SHP77 (cell line): ENCODE measurements around the gene MAPT.

ENCODE experiments used
- DNase-seq, 2 experiments: peaks; one replicate each; lab custom pipeline; 2025; lab: John Stamatoyannopoulos, UW

Gene MAPT

GRCh38 chr17:45894022-45894784 is at the start of gene MAPT:
TSS of gene MAPT (plus strand) at chr17:45894554. CDS start at chr17:45962338, 67,784 bp downstream.
- peak; percentile 91 to 95 for DNase-seq

DNA sequence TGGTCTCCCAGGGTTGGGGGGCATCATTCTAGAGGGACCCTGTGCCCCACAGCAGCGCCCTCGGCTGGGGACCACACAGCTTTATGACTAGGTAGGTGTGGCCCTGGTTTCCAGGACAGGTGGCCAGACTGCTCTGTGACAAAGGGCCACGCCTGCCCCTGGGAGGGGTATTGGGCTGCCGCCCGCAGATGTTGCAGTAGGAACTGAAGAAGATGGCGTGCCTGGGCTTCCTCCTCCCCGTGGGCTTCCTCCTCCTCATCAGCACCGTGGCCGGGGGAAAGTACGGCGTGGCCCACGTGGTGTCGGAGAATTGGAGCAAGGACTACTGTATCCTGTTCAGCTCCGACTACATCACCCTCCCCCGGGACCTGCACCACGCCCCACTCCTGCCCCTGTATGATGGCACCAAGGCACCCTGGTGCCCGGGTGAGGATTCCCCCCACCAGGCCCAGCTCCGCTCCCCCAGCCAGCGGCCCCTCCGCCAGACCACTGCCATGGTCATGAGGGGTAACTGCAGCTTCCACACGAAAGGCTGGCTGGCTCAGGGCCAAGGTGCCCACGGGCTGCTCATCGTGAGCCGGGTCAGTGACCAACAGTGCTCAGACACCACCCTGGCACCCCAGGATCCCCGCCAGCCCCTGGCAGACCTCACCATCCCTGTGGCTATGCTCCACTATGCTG is 49.5 kb upstream of the MAPT start, which contains the start of gene SPPL2C:
Gene SPPL2C, plus strand, starts transcription at position 187 of the 681 bp plus-strand sequence. Its CDS starts 26 bp downstream, at position 213.
- DNase-seq = no peak

- no peak for DNase-seq
These were observed 48.8 kb upstream of the MAPT start for GRCh38 chr17:45845376-45846185.

GRCh38 chr17:45846223-45846622 is 48.1 kb upstream of the MAPT start:
- no peak for DNase-seq

DNA sequence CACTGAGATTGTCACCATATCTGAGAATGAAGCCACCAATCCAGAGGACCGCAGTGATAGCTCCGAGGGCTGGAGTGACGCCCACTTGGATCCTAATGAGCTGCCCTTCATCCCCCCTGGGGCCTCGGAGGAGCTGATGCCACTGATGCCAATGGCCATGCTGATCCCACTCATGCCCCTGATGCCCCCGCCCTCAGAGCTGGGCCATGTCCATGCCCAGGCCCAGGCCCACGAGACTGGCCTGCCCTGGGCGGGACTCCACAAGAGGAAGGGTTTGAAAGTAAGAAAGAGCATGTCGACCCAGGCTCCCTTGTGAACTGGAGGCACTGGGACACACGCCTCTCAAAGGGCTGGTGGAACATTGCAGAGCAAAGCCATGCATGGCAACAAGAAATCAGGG is 47.7 kb upstream of the MAPT start:
- DNase-seq = no peak

- DNase-seq = no peak
These were observed 47.3 kb upstream of the MAPT start for GRCh38 chr17:45847101-45847500.

- DNase-seq = no peak
These were observed 46.6 kb upstream of the MAPT start for GRCh38 chr17:45847747-45848146.

DNA sequence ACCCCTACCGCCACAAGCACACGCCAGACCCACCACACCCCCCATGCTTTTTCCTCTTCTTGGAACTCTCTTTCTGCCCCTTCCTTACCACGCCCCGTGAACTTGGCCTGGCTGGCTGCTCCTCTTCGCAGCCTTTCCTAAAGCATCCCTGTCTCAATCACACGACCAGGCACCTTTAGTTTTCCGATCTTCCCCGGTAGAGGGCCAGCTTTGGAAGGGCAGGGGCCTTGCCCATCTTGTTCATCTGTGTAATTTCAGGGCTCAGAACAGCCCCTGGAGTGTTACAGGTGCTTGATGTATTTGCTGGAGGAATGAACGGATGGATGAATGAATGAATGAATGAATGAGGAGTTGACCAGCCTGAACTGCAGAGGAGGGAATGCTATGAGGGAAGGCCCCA is 45.9 kb upstream of the MAPT start:
- DNase-seq = peak; percentile 15 to 36

GRCh38 chr17:45848868-45849535 is 45.4 kb upstream of the MAPT start:
- DNase-seq = peak; percentile 34 to 70

DNA sequence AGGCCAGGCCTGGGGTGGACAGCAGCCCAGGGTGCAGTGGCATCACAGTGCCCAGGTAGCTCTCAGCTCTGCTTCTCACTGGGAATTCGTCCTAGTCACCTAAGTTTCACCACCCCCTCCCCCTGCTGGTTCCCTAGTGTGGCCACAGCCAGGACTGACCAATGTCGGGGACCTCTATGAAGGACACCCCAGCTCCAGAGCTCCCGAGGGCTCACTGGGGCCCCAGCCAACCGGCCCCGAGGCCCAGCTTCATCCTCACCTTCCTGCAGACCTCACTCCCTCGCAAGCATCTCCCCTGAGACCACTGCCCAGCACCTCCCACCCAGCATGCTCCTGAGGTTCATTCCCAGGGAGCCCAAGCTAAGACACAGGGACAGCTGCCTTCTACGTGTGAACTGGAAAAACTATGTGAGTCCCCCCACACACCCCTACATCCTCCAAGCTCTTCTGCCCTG is 44.8 kb upstream of the MAPT start:
- no peak for DNase-seq

GRCh38 chr17:45850011-45850410 is 44.3 kb upstream of the MAPT start:
- DNase-seq = no peak

GRCh38 chr17:45850468-45850867 is 43.9 kb upstream of the MAPT start:
- DNase-seq = no peak

DNA sequence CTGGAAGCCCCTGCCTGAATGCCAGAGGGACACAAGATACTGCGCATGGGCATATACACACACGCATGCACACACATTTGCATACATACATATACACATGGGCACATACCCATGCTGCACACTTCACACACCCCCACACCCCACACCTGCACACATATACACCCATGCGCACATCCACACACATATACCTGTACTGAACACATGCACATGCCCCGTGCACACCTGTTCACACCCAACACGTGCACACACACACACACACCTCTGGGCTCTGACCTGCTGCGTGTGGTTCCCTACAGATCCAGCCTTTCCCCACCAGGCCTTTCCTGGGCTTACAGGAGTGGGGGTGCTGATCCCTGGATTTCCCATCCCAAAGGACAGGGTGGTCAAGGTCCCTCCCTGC is 43.3 kb upstream of the MAPT start:
- DNase-seq = no peak

GRCh38 chr17:45851464-45851863 is 42.9 kb upstream of the MAPT start:
- no peak for DNase-seq

GRCh38 chr17:45851873-45852272 is 42.5 kb upstream of the MAPT start:
- DNase-seq = no peak

GRCh38 chr17:45852535-45853297 is 41.6 kb upstream of the MAPT start:
- DNase-seq = peak; percentile 60 to 81

GRCh38 chr17:45854209-45854608 is 40.1 kb upstream of the MAPT start:
- DNase-seq = no peak

DNA sequence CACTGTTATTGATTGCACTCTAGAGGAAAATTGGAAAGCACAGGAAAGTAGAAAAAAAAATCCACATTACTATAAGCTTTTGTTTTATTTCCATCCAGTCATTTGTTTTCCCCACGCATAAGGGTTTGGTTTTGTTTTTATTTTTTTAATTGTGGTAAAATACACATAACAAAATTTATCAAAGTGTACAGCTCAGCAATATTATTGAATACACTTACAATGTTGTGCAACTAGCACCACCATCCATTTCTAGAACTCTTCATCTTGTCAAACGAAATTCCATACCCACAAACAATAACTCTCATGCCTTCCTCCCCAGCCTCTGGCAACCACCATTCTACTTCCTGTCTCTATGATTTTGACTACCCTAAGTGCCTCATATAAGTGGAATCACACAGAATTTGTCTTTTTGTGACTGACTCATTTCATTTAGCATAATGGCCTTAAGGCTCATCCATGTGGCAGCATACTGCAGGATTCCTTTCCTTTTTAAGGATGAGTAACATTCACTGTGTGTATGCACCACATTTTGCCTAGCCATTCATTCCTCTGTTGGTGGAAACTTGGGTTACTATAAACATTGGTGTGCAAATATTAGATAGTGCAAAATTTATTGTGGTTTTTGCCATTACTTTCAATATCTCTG is 38.5 kb upstream of the MAPT start:
- DNase-seq = no peak

GRCh38 chr17:45857977-45858708 is 36.2 kb upstream of the MAPT start:
- DNase-seq = no peak

DNA sequence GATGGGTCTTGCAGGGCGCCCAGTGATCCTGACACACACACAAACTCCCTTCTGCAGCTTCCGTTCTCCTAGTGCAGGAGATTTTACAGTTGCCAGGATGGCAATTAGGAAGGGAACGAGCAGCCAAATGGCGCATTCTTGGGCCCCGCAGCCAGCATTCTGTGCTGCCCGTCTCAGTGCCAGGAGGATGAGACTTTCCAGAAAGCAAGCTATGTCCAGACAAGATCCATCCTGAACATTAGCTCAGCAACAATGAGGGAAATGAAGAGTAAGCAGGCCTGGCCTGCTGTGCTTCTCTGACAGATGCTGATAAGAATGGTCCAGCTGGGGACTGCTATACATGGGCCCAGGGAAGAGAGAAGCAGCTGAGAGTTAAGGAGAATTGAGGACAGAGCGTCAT is 33.2 kb upstream of the MAPT start:
- DNase-seq = no peak
